BLaER1 treated with 17β-estradiol and CSF1 and Interleukin-3, amounts not matched to agents 10 nM and 100 nM (cell line): ENCODE results near the gene EPDR1.
A peak's percentile ranks its signal among the peaks of the same experiment; 100 is the strongest.

Experiments used
- H3K27ac ChIP-seq, 11 experiments: shearing (Covaris generic); formaldehyde crosslinking; 2 replicates each; pipeline ENCODE4 v1.8.1; 2022
- H3K27me3 ChIP-seq, 11 experiments: shearing (Covaris generic); formaldehyde crosslinking; 2 replicates each; pipeline ENCODE4 v1.8.1; 2022
- H3K36me3 ChIP-seq, 11 experiments: shearing (Covaris generic); formaldehyde crosslinking; 2 replicates each; pipeline ENCODE4 v1.8.1; 2022
- H3K4me1 ChIP-seq, 10 experiments: shearing (Covaris generic); formaldehyde crosslinking; 2 replicates each; pipeline ENCODE4 v1.8.1; 2022
- H3K4me2 ChIP-seq, 11 experiments: shearing (Covaris generic); formaldehyde crosslinking; 2 replicates each; pipeline ENCODE4 v1.8.1; 2022
- H3K4me3 ChIP-seq, 10 experiments: shearing (Covaris generic); formaldehyde crosslinking; 2 replicates each; pipeline ENCODE4 v1.8.1; 2022
- H3K9ac ChIP-seq, 11 experiments: shearing (Covaris generic); formaldehyde crosslinking; 2 replicates each; pipeline ENCODE4 v1.8.1; 2022
- H3K9me3 ChIP-seq, 11 experiments: shearing (Covaris generic); formaldehyde crosslinking; replicated peaks in 1 of 11; 2 replicates each; pipeline ENCODE4 v1.8.1; 2022
- H4K20me1 ChIP-seq, 11 experiments: shearing (Covaris generic); formaldehyde crosslinking; 2 replicates each; pipeline ENCODE4 v1.8.1; 2022
- Cebpa-rat ChIP-seq, 11 experiments: shearing (Covaris generic); IDR thresholded peaks; 2 replicates each; pipeline ENCODE4 v1.8.1; 2022

EPDR1 gene

DNA sequence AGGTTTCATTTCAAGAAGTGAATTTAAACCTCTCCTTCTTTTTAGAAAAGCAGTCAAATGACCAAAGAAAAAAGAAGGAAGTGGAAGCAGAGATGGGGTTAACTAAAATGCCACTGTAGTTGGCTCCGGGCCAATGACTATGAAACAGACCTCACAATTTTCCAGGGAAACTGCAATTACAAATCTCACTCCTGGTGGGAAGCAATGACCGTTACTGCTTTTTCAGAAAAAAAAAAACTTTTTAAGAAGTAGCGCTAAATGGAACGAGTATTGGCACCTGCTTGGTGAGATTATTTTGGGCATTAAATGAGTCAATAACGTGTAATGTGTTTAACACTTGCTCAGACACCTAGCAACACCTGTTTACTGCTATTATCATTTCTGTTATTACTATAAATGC is 5.0 kb upstream of the EPDR1 start:
- TF ChIP-seq Cebpa-rat (IDR thresholded peaks at IDR 0.05), result no peak
- H3K4me3 ChIP-seq, result peak overlapping the region in 4 of 10 experiments; percentile 58 to 73 (median 62); a peak in 5 of 20 replicates
- no peaks in the 10 kb centered on the region for H3K36me3 ChIP-seq
- peaks cover 0 to 12% (median 0%) of the 10 kb centered on the region in 11 experiments; a peak in 3 of 22 replicates for H4K20me1 ChIP-seq
- H3K9me3 ChIP-seq, result no peaks in the 10 kb centered on the region
- peaks cover 22 to 42% (median 32%) of the 10 kb centered on the region in 11 experiments for H3K27me3 ChIP-seq
- peaks cover 21 to 39% (median 27%) of the 10 kb centered on the region in 10 experiments for H3K4me1 ChIP-seq
- H3K27ac ChIP-seq, result no peak overlapping the region
- H3K4me2 ChIP-seq, result peak overlapping the region; percentile 86 to 99 (median 96); a peak in 21 of 22 replicates
- no peak overlapping the region for H3K9ac ChIP-seq

DNA sequence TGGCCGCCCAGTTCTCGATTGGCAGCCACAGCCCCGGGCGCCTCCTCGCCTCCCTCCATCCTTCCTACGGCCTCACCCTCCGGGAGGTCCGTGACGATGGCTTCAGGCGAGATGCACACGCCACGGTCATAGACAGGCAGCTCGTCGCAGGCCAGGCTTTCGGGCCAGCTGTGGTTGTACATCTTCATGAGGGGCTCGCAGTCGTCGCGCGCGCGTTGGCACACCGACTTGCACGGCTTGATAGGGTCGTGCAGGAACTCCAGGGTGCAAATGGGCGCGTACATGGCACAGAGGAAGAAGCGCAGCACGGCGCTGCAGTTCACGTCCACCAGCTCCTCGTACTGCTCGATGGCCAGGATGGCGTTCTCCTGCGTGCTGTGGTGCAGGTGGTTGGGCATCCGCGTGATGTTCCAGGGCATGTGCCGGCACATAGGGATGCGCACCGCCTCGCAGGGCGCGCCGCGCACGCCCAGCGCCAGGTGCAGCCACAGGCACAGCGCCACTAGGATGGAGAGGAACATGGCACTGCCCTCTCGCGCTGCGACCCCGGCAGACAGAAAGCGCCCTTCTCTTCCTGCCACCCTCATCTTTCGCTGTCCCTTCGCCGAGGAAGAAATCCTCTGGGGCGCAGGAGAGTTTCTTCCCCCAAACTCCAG is 4.3 kb upstream of the EPDR1 start:
- Histone ChIP-seq H3K27ac (no peak overlapping the region), H3K4me1 (peaks cover 21 to 39% (median 27%) of the 10 kb centered on the region in 10 experiments), H3K36me3 (no peaks in the 10 kb centered on the region), H3K9ac (peak overlapping the region; percentile 7 to 71 (median 47); a peak in 20 of 22 replicates), H3K27me3 (peaks cover 22 to 42% (median 32%) of the 10 kb centered on the region in 11 experiments), H3K4me3 (peak overlapping the region; percentile 57 to 73 (median 62)), H3K4me2 (peak overlapping the region; percentile 86 to 99 (median 96)), H3K9me3 (no peaks in the 10 kb centered on the region), H4K20me1 (peaks cover 0 to 12% (median 0%) of the 10 kb centered on the region in 11 experiments; a peak in 3 of 22 replicates)
- TF ChIP-seq Cebpa-rat (IDR thresholded peaks at IDR 0.05), result no peak

DNA sequence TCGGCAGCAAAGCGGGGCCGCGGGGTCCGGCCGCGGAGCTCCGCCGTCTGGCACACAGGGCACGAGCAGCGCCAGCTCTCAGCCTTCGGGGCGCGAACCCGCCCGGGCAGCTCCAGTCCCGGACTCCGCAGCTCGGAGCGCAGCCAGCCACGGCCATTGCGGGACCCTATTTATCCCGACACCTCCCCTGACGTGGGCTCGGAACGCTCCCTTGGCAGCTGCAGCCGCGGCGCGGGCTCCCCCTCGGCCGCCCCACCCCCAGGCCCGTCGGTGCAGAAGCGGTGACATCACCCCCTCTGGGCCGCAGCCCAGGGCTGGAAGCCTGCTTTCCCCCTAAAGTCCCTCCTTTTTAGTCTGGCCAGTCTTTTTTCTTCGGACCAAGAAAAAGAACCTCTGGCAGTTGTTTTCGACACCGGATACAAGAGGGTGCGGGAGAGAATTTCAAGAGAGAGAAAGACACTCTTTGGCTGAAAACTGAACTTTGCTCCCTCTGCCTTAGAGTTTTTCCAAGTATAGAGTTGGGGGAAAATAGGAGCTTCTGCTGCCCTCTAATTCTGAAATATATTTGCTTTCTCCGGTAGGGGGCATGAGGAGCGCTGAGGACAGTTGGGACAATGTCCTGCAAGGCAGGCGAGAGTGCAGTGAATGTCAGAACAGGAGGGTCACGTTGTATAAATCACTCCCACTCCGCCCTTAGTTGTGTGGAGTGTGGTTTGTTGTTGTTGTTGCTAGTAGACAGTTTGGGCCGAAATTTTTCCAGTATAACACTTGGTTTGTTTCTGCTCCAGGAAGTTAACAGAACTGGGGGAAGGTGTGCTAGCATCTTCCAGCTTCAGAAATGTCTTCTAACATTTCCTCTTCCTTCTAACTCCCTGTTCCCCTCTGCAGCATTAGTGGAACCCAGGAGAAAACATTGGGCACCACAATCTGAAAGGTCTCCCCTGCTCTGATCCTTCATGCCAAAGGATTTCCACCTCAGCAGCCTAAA is 3.5 kb upstream of the EPDR1 start, which contains the start of gene SFRP4:
SFRP4 (minus strand) TSS at position 145 of the 988 bp plus-strand sequence. CDS start 280 bp downstream, outside the sequence.
- Histone ChIP-seq H3K9me3 (no peaks in the 10 kb centered on the region), H3K9ac (peak within 1 kb of the TSS; percentile 7 to 71 (median 47); a peak in 20 of 22 replicates), H3K4me2 (peak within 1 kb of the TSS; percentile 86 to 99 (median 96)), H3K27me3 (peaks cover 22 to 42% (median 32%) of the 10 kb centered on the region in 11 experiments), H4K20me1 (peaks cover 0 to 12% (median 5%) of the 10 kb centered on the region in 11 experiments; a peak in 12 of 22 replicates), H3K4me1 (peaks cover 25 to 43% (median 31%) of the 10 kb centered on the region in 10 experiments), H3K4me3 (peak within 1 kb of the TSS; percentile 57 to 73 (median 62)), H3K36me3 (no peaks in the 10 kb centered on the region), H3K27ac (no peak within 1 kb of the TSS)
- no peak for TF ChIP-seq Cebpa-rat (IDR thresholded peaks at IDR 0.05)

GRCh38 chr7:37918526-37918925 is 1.9 kb upstream of the EPDR1 start:
- H3K4me3 ChIP-seq, result no peak overlapping the region
- peaks cover 0 to 21% (median 13%) of the 10 kb centered on the region in 11 experiments; a peak in 13 of 22 replicates for H4K20me1 ChIP-seq
- H3K27me3 ChIP-seq, result peaks cover 22 to 42% (median 32%) of the 10 kb centered on the region in 11 experiments
- H3K4me2 ChIP-seq, result no peak overlapping the region
- no peak overlapping the region for H3K27ac ChIP-seq
- peaks cover 0 to 14% (median 9%) of the 10 kb centered on the region in 11 experiments; a peak in 17 of 22 replicates for H3K36me3 ChIP-seq
- TF ChIP-seq Cebpa-rat (IDR thresholded peaks at IDR 0.05), result no peak
- no peak overlapping the region for H3K9ac ChIP-seq
- H3K4me1 ChIP-seq, result peaks cover 30 to 53% (median 42%) of the 10 kb centered on the region in 10 experiments
- H3K9me3 ChIP-seq, result peaks cover 0 to 8% (median 5%) of the 10 kb centered on the region in 11 experiments; a peak in 9 of 22 replicates

DNA sequence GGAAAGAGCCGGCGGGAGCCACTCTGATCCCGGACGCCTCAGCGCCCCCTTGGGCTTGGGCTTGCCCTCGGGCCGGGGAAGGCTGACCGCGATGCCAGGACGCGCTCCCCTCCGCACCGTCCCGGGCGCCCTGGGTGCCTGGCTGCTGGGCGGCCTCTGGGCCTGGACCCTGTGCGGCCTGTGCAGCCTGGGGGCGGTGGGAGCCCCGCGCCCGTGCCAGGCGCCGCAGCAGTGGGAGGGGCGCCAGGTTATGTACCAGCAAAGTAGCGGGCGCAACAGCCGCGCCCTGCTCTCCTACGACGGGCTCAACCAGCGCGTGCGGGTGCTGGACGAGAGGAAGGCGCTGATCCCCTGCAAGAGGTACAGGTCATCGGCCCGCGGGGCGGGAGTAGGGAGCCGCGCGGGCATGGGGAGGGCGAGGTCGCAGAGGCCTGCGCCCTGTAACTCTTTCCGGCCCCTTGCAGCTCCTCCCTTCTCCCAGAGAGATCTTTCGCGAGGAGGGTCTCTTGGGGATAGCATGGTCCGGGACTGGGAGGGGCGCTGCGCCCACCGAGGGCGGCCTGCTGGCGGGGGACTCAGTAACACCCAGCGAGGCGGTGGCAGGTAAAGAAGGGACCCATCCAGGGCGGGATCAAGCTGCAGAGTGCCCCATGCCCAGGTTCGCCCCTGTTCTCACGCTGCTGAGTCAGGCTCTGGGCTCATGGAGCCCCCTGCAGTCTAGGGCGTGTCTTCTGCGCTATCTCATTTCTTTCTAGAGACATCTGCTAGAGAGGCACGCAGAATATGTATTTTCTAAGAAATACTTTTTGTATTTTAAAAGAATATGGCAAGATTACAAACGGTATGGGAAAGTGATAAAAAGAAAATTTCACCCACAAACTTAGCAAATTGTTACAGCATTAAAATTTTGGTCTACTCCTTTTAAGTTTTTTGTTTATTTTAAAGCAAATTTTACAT is 687 bp downstream of the EPDR1 start:
- Histone ChIP-seq H3K4me3 (peak overlapping the region; percentile 76 to 93 (median 90)), H3K27me3 (peaks cover 14 to 26% (median 20%) of the 10 kb centered on the region in 11 experiments), H3K9ac (peak overlapping the region; percentile 81 to 94 (median 89)), H4K20me1 (peaks cover 0 to 29% (median 9%) of the 10 kb centered on the region in 11 experiments; a peak in 13 of 22 replicates), H3K27ac (peak overlapping the region; percentile 49 to 93 (median 90)), H3K9me3 (peaks cover 17 to 34% (median 31%) of the 10 kb centered on the region in 11 experiments), H3K4me2 (peak overlapping the region; percentile 81 to 96 (median 89)), H3K36me3 (peaks cover 9 to 40% (median 34%) of the 10 kb centered on the region in 11 experiments; a peak in 21 of 22 replicates), H3K4me1 (peaks cover 22 to 35% (median 30%) of the 10 kb centered on the region in 10 experiments)
- TF ChIP-seq Cebpa-rat (IDR thresholded peaks at IDR 0.05), result no peak

DNA sequence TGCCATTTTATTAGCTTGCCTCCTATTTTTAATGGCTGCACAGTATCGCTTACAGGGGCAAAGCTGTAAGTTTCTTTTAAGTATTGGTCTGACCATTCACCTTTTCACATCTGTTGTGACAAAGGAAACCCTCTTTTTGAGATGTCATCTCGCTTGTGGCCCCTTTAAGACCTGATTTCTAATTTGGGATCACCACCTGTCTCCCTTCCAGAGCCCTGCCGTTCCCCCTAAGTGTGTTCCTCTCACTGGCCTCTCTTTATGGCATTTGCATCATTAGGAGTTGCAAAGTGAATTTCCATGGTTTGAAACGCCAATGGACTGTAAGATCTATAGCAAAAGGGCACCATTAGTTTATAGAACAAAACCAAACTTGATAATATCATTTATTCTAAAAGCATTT is 1.4 kb downstream of the EPDR1 start:
- peaks cover 0 to 30% (median 7%) of the 10 kb centered on the region in 11 experiments; a peak in 12 of 22 replicates for H4K20me1 ChIP-seq
- H3K9me3 ChIP-seq, result peaks cover 18 to 40% (median 34%) of the 10 kb centered on the region in 11 experiments
- peak overlapping the region; percentile 81 to 96 (median 89) for H3K4me2 ChIP-seq
- peaks cover 6 to 18% (median 13%) of the 10 kb centered on the region in 11 experiments for H3K27me3 ChIP-seq
- peak overlapping the region in 1 of 11 experiments; percentile 93; a peak in 1 of 22 replicates for H3K27ac ChIP-seq
- peak overlapping the region; percentile 76 to 93 (median 90); a peak in 19 of 20 replicates for H3K4me3 ChIP-seq
- no peak for TF ChIP-seq Cebpa-rat (IDR thresholded peaks at IDR 0.05)
- peak overlapping the region in 10 of 11 experiments; percentile 81 to 94 (median 90); a peak in 17 of 22 replicates for H3K9ac ChIP-seq
- H3K4me1 ChIP-seq, result peaks cover 17 to 31% (median 25%) of the 10 kb centered on the region in 10 experiments
- peaks cover 9 to 47% (median 37%) of the 10 kb centered on the region in 11 experiments; a peak in 21 of 22 replicates for H3K36me3 ChIP-seq

DNA sequence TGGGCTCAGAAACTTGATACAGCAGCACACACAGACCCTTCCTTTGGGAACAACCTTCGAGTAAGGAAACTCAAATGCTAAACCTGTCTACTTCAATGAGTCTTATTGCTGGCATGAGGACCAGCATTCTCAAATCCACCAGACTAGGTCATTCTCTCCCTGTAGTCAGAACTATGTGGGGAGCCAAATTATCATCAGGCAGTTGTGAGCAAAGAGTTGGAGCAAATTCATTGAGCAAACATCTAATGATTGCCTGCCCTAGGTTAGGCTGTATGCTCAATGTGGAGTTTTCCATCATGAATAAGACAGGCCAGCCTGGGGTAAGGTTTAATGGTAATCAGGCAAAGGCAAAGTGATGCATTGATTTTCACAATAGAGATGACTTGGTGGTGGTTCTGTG is 3.6 kb downstream of the EPDR1 start:
- Histone ChIP-seq H3K9ac (no peak overlapping the region), H3K36me3 (peaks cover 9 to 52% (median 41%) of the 10 kb centered on the region in 11 experiments; a peak in 21 of 22 replicates), H3K4me1 (peaks cover 23 to 41% (median 34%) of the 10 kb centered on the region in 10 experiments), H3K27me3 (no peaks in the 10 kb centered on the region), H3K4me3 (no peak overlapping the region), H3K4me2 (no peak overlapping the region), H4K20me1 (peaks cover 0 to 49% (median 9%) of the 10 kb centered on the region in 11 experiments; a peak in 12 of 22 replicates), H3K27ac (no peak overlapping the region), H3K9me3 (peaks cover 18 to 40% (median 34%) of the 10 kb centered on the region in 11 experiments)
- TF ChIP-seq Cebpa-rat (IDR thresholded peaks at IDR 0.05), result no peak
